ENCODE measurements around the gene UGT1A7.

- TF ChIP-seq, protein P1, sequence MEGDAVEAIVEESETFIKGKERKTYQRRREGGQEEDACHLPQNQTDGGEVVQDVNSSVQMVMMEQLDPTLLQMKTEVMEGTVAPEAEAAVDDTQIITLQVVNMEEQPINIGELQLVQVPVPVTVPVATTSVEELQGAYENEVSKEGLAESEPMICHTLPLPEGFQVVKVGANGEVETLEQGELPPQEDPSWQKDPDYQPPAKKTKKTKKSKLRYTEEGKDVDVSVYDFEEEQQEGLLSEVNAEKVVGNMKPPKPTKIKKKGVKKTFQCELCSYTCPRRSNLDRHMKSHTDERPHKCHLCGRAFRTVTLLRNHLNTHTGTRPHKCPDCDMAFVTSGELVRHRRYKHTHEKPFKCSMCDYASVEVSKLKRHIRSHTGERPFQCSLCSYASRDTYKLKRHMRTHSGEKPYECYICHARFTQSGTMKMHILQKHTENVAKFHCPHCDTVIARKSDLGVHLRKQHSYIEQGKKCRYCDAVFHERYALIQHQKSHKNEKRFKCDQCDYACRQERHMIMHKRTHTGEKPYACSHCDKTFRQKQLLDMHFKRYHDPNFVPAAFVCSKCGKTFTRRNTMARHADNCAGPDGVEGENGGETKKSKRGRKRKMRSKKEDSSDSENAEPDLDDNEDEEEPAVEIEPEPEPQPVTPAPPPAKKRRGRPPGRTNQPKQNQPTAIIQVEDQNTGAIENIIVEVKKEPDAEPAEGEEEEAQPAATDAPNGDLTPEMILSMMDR (conservative IDR thresholded peaks at IDR 0.05; ENCODE audit: low read length), result no peak
- no peak for TF ChIP-seq EZH2phosphoT487 (IDR thresholded peaks at IDR 0.05; ENCODE audit: borderline replicate concordance)
Measured at GRCh38 chr2:233655043-233655442, 26.7 kb upstream of the UGT1A7 start.

Data from Loucy (cell line).